Neural cell (in vitro differentiated cells): ENCODE results near the gene LRRC74B. TPM values are rescaled to one million over a fixed set of nuclear protein-coding genes. Genes with fewer than 3 reads are reported as not detected.
A peak's percentile ranks its signal among the peaks of the same experiment; 100 is the strongest.
"Not testable (repeated sequence)": the region's sequence is repeated elsewhere in the genome, so short reads cannot be mapped to it uniquely, and the experiment has no call there.

Experiments used
- H2AFZ ChIP-seq: fragments of 200-600, 300-800 bp; sonication (generic), shearing (Covaris generic); 2 replicates; pipeline ENCODE4 v1.6.0; 2014; ENCODE audit warnings: low read depth, mild to moderate bottlenecking, antibody characterized with exemption, low read length, moderate library complexity
- H3F3A ChIP-seq: fragments of 200-600 bp; shearing (Covaris generic); 2 replicates; pipeline ENCODE4 v1.6.1; 2016; ENCODE audit warnings: mild to moderate bottlenecking, moderate library complexity, mixed read lengths, antibody characterized with exemption, low read length; ENCODE audit not compliant: insufficient read depth, poor library complexity, severe bottlenecking
- H3K27ac ChIP-seq: fragments of 200-600, 300-800 bp; sonication (generic), shearing (Covaris generic); 2 replicates; pipeline ENCODE4 v1.5.1; 2014; ENCODE audit warnings: mild to moderate bottlenecking, low read length, moderate library complexity
- H3K27me3 ChIP-seq: fragments of 300-800, 200-600 bp; sonication (generic), shearing (Covaris generic); 2 replicates; pipeline ENCODE4 v1.6.0; 2014; ENCODE audit warnings: mild to moderate bottlenecking, low read depth, low read length, moderate library complexity; ENCODE audit not compliant: insufficient read depth
- H3K36me3 ChIP-seq: fragments of 300-800, 200-600 bp; sonication (generic), shearing (Covaris generic); 2 replicates; pipeline ENCODE4 v1.5.1; 2014; ENCODE audit warnings: mild to moderate bottlenecking, antibody characterized with exemption, low read length, moderate library complexity; ENCODE audit not compliant: insufficient read depth
- H3K4me2 ChIP-seq: fragments of 300-800, 200-600 bp; sonication (generic), shearing (Covaris generic); 2 replicates; pipeline ENCODE4 v1.6.0; 2014; ENCODE audit warnings: mild to moderate bottlenecking, low read length
- H3K4me3 ChIP-seq: fragments of 300-800, 200-600 bp; sonication (generic), shearing (Covaris generic); 2 replicates; pipeline ENCODE4 v1.5.1; 2014; ENCODE audit warnings: mild to moderate bottlenecking, low read length, moderate library complexity
- H3K79me2 ChIP-seq: fragments of 200-600 bp; shearing (Covaris generic); replicated peaks from 2 replicates; pipeline ENCODE4 v1.6.0; 2014; ENCODE audit warnings: mild to moderate bottlenecking, low read length, moderate library complexity; ENCODE audit not compliant: insufficient read depth
- H3K9ac ChIP-seq: fragments of 300-800, 200-600 bp; sonication (generic), shearing (Covaris generic); 2 replicates; pipeline ENCODE4 v1.6.1; 2016; ENCODE audit warnings: mild to moderate bottlenecking, low read length, mixed read lengths
- H3K9me2 ChIP-seq: fragments of 200-600 bp; shearing (Covaris generic); 2 replicates; pipeline ENCODE4 v1.6.1; 2016; ENCODE audit warnings: mild to moderate bottlenecking, low read length, mixed read lengths; ENCODE audit not compliant: insufficient read depth
- H3K9me3 ChIP-seq: fragments of 200-600, 300-800 bp; sonication (generic), shearing (Covaris generic); 2 replicates; pipeline ENCODE4 v1.6.1; 2016; ENCODE audit warnings: mild to moderate bottlenecking, mixed run types, low read length, moderate library complexity, mixed read lengths
- H4K20me1 ChIP-seq: fragments of 200-600 bp; shearing (Covaris generic); 2 replicates; pipeline ENCODE4 v1.6.1; 2016; ENCODE audit warnings: mild to moderate bottlenecking, mixed run types; ENCODE audit not compliant: insufficient read depth
- EP300 ChIP-seq: fragments of 450-650 bp; conservative IDR thresholded peaks from 2 replicates; pipeline ENCODE4 v1.6.1; 2014; ENCODE audit warnings: antibody characterized with exemption, mild to moderate bottlenecking, moderate library complexity; ENCODE audit not compliant: poor library complexity, severe bottlenecking
- EZH2 ChIP-seq: fragments of 200-600, 300-800 bp; shearing (Covaris generic), sonication (generic); IDR thresholded peaks from 2 replicates; pipeline ENCODE4 v1.6.1; 2014; ENCODE audit warnings: antibody characterized with exemption, low read length, borderline replicate concordance, mild to moderate bottlenecking; ENCODE audit not compliant: insufficient read depth, poor library complexity, severe bottlenecking
- MXI1 ChIP-seq: fragments of 450-650 bp; conservative IDR thresholded peaks from 2 replicates; pipeline ENCODE4 v1.6.1; 2014; ENCODE audit warnings: antibody characterized with exemption, mild to moderate bottlenecking; ENCODE audit not compliant: poor library complexity, severe bottlenecking
- POLR2AphosphoS5 ChIP-seq: IDR thresholded peaks from 2 replicates; pipeline ENCODE4 v1.6.1; 2012
- RAD21 ChIP-seq: fragments of 450-650 bp; conservative IDR thresholded peaks from 2 replicates; pipeline ENCODE4 v1.6.1; 2014; ENCODE audit warnings: antibody characterized with exemption, mild to moderate bottlenecking, moderate library complexity
- REST ChIP-seq: IDR thresholded peaks from 2 replicates; pipeline ENCODE4 v1.6.1; 2012; ENCODE audit warnings: borderline replicate concordance
- SMC3 ChIP-seq: fragments of 450-650 bp; conservative IDR thresholded peaks from 2 replicates; pipeline ENCODE4 v1.6.1; 2014; ENCODE audit warnings: antibody characterized with exemption, mild to moderate bottlenecking, moderate library complexity; ENCODE audit not compliant: poor library complexity
- TAF1 ChIP-seq: IDR thresholded peaks from 2 replicates; pipeline ENCODE4 v1.6.1; 2012; ENCODE audit warnings: low read depth
- polyA plus RNA-seq: library from polyadenylated mRNA; depleted of rRNA; stranded (reverse); fragments of >200 nt; gene quantifications from 2 replicates; pipeline ENCODE4 v1.2.3, GENCODE V29; 2014
- TF ChIP-seq, protein P1 (sequence below): fragments of 450-650 bp; IDR thresholded peaks from 2 replicates; pipeline ENCODE4 v1.5.1; 2014; ENCODE audit warnings: antibody characterized with exemption, mild to moderate bottlenecking, moderate library complexity; ENCODE audit not compliant: poor library complexity, severe bottlenecking

LRRC74B gene
- polyA plus RNA-seq, 1 donor from 2014 or later, result not detected

GRCh38 chr22:21001601-21002325, 44.0 kb upstream of the LRRC74B start, which contains the start of gene THAP7:
Gene THAP7, minus strand, starts transcription at chr22:21002118. Its CDS starts 207 bp downstream, at chr22:21001911.
- Histone ChIP-seq H3F3A (no peaks in the 10 kb centered on the region), H4K20me1 (no peaks in the 10 kb centered on the region), H3K9ac (peak within 1 kb of the TSS; percentile 87), H3K36me3 (no peaks in the 10 kb centered on the region), H3K9me3 (no peaks in the 10 kb centered on the region), H3K9me2 (no peaks in the 10 kb centered on the region), H3K79me2 (peaks cover 3% of the 10 kb centered on the region), H3K27me3 (no peaks in the 10 kb centered on the region), H3K4me3 (peak within 1 kb of the TSS; percentile 69), H2AFZ (peak within 1 kb of the TSS; percentile 68), H3K4me2 (peak within 1 kb of the TSS; percentile 96), H3K27ac (peak within 1 kb of the TSS; percentile 94)
- TF ChIP-seq TAF1 (peak; percentile 74), RAD21 (peak; percentile 52), MXI1 (peak; percentile 94), REST (peak; percentile 75), SMC3 (no peak), EP300 (peak; percentile 70), EZH2 (no peak), POLR2AphosphoS5 (peak; percentile 76)
- TF ChIP-seq, protein P1, sequence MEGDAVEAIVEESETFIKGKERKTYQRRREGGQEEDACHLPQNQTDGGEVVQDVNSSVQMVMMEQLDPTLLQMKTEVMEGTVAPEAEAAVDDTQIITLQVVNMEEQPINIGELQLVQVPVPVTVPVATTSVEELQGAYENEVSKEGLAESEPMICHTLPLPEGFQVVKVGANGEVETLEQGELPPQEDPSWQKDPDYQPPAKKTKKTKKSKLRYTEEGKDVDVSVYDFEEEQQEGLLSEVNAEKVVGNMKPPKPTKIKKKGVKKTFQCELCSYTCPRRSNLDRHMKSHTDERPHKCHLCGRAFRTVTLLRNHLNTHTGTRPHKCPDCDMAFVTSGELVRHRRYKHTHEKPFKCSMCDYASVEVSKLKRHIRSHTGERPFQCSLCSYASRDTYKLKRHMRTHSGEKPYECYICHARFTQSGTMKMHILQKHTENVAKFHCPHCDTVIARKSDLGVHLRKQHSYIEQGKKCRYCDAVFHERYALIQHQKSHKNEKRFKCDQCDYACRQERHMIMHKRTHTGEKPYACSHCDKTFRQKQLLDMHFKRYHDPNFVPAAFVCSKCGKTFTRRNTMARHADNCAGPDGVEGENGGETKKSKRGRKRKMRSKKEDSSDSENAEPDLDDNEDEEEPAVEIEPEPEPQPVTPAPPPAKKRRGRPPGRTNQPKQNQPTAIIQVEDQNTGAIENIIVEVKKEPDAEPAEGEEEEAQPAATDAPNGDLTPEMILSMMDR, result no peak

DNA sequence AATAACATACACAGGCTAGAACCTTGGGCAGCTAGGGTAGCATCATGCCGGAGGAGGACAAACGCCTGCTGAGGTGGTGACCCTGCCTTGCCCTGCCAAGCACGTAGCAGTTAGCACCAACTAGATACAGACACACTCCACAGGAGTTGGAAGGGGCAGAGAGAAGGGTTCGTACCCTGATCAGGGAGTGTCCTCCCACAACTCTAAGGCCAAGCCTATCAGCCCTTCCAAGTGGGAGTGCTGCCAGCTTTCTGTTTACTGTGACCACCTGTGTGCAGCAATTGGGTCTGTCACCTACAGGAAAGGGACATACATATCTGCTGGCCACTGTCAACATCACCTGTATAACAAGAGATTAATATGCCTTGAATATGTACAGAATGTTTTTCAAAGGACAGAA, 42.0 kb upstream of the LRRC74B start:
- peaks cover 3% of the 10 kb centered on the region for H3K36me3 ChIP-seq
- H3K4me3 ChIP-seq, result peak overlapping the region; percentile 69
- H3K27ac ChIP-seq, result no peak overlapping the region
- H3K4me2 ChIP-seq, result no peak overlapping the region
- H3K9me2 ChIP-seq, result no peaks in the 10 kb centered on the region
- H3K9me3 ChIP-seq, result no peaks in the 10 kb centered on the region
- no peaks in the 10 kb centered on the region for H3F3A ChIP-seq
- H3K27me3 ChIP-seq, result no peaks in the 10 kb centered on the region
- no peak for TF ChIP-seq RAD21
- TF ChIP-seq EP300, result no peak
- TF ChIP-seq REST, result no peak
- no peak for TF ChIP-seq TAF1
- TF ChIP-seq POLR2AphosphoS5, result no peak
- TF ChIP-seq SMC3, result no peak
- TF ChIP-seq EZH2, result no peak
- TF ChIP-seq, protein P1, result no peak
- TF ChIP-seq MXI1, result no peak
- H4K20me1 ChIP-seq, result no peaks in the 10 kb centered on the region
- H2AFZ ChIP-seq, result no peak overlapping the region
- H3K79me2 ChIP-seq, result peaks cover 3% of the 10 kb centered on the region
- H3K9ac ChIP-seq, result peak overlapping the region; percentile 87

GRCh38 chr22:21009208-21009607, 36.5 kb upstream of the LRRC74B start:
- not testable (repeated sequence) for H3K4me2 ChIP-seq, H3K27me3 ChIP-seq, H3F3A ChIP-seq, H3K27ac ChIP-seq, H3K36me3 ChIP-seq, H2AFZ ChIP-seq, H3K9me3 ChIP-seq, H3K9ac ChIP-seq, H4K20me1 ChIP-seq, H3K4me3 ChIP-seq, H3K9me2 ChIP-seq
- H3K79me2 ChIP-seq, result peaks cover 22% of the 10 kb centered on the region
